HG03457 (cell line): ENCODE data around the gene TFAP2E.
"Not testable (repeated sequence)": the region's sequence is repeated elsewhere in the genome, so short reads cannot be mapped to it uniquely, and the experiment has no call there.

ENCODE experiments used
- ATAC-seq: cut with Tn5 transposase; IDR thresholded peaks from one replicate; pipeline ENCODE4 v1.9.1; 2021; ENCODE audit warnings: moderate number of reproducible peaks; ENCODE audit not compliant: unreplicated experiment

The TFAP2E gene

GRCh38 chr1:35571263-35571662 lies 1.9 kb upstream of the TFAP2E start:
- ATAC-seq, result no peak

DNA sequence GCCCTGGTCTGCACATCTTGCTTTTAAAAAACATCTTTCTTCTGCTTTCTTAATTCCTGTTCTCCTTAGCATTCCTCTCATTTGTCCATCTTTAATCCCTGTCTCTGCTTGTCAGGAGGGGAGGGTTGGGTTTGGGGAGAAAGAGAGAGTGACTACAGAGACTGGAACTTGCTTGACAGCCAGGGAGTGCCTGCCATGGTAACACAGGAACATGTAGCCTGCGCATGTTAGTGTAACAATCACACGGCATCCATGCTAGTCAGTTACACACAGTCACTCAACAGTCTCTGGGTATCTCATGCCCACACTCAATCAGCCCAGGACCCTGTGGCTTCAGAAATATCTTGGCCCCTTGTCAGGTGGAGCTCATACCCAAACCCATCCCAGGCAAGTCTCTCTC lies 818 bp upstream of the TFAP2E start:
- no peak for ATAC-seq

GRCh38 chr1:35574125-35574654 lies 1.1 kb downstream of the TFAP2E start:
- no peak for ATAC-seq

DNA sequence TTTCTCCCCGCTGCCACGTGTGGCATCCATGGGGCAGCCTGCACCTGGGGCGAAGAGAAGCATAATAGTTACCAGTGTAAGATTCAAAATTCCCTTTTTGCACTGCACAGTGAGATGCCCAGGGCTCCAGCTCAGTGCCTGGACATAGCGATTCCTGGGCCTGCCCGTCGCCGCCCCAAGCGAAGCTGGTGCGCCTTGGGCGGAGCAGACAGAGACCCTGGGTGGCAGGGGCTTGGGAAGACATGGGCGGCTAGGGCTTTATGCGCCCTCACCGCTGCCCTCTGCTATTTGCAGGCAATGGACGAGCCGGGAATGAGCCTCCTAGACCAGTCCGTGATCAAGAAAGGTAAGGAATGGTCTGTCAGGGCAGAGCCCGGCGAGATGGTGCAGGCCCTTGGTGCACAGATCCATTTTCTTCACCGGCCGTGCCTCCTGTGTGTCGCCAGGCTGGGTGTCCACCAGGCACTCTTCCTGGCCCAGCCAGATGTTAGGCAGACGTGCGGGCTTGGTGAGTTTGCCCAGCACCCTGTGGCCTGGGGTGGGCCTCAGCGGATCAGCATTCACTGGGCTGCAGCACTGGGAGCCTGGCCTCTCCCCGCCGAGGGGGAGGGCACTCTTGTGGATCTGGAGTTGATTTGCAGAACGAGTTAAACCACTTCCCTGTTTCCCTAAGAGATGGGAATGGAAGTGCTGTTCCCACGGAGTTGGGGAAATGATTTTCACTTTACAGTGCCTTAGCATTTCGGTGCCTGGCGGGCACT lies 1.7 kb downstream of the TFAP2E start:
- no peak for ATAC-seq

GRCh38 chr1:35575416-35575958 lies 2.4 kb downstream of the TFAP2E start:
- no peak for ATAC-seq

- ATAC-seq, result no peak
Measured at GRCh38 chr1:35576061-35576765, 3.1 kb downstream of the TFAP2E start.

- not testable (repeated sequence) for ATAC-seq
Measured at GRCh38 chr1:35576766-35577070, 3.6 kb downstream of the TFAP2E start.

DNA sequence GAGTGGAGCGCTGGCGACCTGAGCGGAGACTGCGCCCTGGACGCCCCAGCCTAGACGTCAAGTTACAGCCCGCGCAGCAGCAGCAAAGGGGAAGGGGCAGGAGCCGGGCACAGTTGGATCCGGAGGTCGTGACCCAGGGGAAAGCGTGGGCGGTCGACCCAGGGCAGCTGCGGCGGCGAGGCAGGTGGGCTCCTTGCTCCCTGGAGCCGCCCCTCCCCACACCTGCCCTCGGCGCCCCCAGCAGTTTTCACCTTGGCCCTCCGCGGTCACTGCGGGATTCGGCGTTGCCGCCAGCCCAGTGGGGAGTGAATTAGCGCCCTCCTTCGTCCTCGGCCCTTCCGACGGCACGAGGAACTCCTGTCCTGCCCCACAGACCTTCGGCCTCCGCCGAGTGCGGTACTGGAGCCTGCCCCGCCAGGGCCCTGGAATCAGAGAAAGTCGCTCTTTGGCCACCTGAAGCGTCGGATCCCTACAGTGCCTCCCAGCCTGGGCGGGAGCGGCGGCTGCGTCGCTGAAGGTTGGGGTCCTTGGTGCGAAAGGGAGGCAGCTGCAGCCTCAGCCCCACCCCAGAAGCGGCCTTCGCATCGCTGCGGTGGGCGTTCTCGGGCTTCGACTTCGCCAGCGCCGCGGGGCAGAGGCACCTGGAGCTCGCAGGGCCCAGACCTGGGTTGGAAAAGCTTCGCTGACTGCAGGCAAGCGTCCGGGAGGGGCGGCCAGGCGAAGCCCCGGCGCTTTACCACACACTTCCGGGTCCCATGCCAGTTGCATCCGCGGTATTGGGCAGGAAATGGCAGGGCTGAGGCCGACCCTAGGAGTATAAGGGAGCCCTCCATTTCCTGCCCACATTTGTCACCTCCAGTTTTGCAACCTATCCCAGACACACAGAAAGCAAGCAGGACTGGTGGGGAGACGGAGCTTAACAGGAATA lies 4.2 kb downstream of the TFAP2E start:
- no peak for ATAC-seq

- ATAC-seq, result no peak
Measured at GRCh38 chr1:35580949-35581388, 7.9 kb downstream of the TFAP2E start.

DNA sequence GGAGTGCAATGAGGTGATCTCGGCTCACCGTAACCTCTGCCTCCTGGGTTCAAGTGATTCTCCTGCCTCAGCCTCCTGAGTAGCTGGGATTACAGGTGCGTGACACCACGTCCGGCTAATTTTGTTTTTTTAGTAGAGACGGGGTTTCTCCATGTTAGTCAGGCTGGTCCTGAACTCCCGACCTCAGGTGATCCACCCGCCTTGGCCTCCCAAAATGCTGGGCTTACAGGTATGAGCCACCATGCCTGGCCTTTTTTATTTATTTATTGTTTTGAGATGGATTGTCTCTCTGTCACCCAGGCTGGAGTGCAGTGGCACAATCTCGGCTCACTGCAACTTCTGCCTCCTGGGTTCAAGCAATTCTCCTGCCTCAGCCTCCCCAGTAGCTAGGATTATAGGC lies 8.5 kb downstream of the TFAP2E start:
- ATAC-seq, result not testable (repeated sequence)

DNA sequence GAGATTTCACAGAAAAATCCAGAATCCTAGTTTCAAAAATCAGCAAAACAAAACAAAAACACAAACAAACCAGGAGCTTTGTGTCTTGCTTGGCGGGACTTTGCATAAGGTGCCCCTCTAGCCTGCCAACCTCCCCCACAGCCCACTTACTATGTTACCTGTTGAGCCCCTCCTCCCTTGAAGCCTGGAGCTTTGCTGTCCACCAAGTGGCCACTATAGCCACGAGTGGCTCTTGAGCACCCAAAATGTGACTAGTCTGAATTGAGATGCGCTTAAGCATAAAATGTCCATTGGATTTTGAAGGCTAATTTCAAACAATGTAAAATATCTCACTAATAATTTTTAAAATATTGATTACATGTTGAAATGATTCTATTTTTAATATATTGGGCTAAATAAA lies 12.2 kb downstream of the TFAP2E start:
- no peak for ATAC-seq

- not testable (repeated sequence) for ATAC-seq
Measured at GRCh38 chr1:35585805-35586204, 12.7 kb downstream of the TFAP2E start.

DNA sequence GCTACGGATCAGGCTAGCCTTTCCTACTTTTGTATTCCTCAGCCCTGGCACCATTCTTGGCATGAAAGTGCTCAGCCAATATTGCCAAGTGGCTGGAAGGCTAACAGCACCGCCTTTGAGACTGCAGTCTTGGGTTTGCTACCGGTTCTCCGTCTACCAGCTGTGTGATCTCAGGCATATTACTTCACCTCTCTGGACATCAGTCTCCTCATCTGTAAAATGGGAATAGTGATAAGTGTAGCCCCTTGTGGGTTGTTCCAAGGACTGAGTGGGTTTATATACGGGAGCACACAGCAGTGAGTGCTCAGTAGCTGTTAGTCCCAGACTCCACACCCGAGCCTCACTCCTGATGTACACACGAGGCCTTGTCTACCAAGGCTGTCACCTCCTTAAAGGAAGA lies 13.7 kb downstream of the TFAP2E start:
- ATAC-seq, result no peak

DNA sequence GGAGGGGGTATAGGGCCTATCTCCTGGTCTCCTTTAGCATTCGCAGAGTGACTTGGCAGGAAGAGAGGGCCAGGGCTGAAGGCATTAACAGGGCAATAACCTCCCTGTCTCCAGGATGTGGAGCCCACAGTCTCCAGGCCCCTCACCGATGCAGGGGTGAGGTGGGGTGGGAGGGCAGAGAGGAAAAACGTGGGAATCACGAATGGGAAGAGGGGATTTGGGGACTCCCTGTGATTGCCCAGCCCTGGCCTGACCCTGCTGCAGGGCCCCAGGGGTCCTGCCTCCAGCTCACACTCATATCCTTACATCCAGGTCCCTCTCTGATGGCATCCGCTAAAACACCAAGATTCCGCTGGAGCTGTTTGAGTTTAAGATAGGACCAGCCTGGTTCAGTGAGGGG lies 14.6 kb downstream of the TFAP2E start:
- no peak for ATAC-seq

DNA sequence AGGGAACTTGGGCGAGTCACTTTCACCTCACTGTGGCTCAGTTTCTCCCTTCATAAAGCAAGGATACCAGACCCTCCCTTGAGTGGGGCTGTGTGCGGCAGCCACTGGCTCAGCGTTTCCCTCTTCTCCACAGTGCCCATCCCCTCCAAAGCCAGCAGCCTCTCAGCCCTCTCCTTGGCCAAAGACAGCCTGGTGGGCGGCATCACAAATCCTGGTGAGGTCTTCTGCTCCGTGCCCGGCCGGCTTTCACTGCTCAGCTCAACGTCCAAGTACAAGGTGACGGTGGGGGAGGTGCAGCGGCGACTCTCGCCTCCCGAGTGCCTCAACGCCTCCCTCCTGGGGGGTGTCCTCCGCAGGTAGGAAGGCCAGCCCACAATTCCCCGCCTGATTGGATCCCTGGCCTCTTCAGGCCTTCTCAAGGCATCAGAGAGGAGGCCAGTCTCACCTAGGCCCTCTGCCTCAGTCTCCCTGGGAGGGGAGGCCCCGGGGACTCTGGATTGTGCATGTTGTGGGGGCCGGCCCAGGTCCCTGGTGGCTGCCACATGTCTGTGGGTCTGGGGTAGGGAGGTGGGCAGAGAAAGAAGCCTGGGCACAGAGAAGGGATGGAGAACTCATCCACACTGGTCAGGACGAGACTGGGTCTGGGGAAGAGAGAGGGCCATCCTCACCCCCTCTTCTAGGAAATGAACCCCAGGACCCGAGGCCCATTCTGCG lies 15.2 kb downstream of the TFAP2E start:
- ATAC-seq, result no peak

- no peak for ATAC-seq
Measured at GRCh38 chr1:35589516-35590427, 16.7 kb downstream of the TFAP2E start.

DNA sequence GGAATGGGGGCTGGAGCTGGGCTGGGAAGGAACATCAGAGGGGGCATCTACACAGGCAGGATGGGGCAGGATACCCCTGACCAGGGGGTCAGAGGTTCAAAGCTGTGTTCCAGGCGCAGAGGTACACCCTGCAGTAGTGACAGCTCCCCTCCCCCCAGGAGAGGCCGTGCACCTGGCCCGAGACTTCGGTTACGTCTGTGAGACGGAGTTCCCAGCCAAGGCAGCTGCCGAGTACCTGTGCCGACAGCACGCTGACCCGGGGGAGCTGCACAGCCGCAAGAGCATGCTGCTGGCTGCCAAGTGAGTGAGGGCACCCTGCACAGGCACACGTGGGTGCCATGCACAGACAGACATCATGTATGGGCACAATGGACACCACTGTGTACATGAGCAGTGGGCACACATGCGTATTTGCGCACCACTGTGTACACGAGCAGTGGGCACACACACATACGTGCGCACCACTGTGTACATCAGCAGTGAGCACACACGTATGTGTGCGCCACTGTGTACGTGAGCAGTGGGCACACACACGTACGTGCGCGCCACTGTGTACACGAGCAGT lies 17.4 kb downstream of the TFAP2E start:
- no peak for ATAC-seq

GRCh38 chr1:35591211-35591610 lies 18.1 kb downstream of the TFAP2E start:
- no peak for ATAC-seq
